IMR-90 (cell line): ENCODE results near the gene OSBP. TPM values are rescaled to one million over a fixed set of nuclear protein-coding genes. Genes with fewer than 3 reads are reported as not detected.
A peak's percentile ranks its signal among the peaks of the same experiment; 100 is the strongest.

ENCODE experiments used
- ATAC-seq: fragments of 200-7000 bp; cut with Tn5 transposase; 2 replicates; pipeline ENCODE4 v1.9.1; 2020; ENCODE audit warnings: low read depth, mild to moderate bottlenecking, moderate library complexity
- BruUV-seq: library from RNA; stranded (reverse); fragments of 400-500 nt; replicated peaks from 2 replicates; lab custom pipeline; 2021; lab: Mats Ljungman, UMichigan
- CTCF ChIA-PET: fragments of 300-600 bp; formaldehyde crosslinking; extraction: SDS; loops from one replicate; lab custom pipeline; 2021; ENCODE audit warnings: antibody characterized with exemption; lab: Yijun Ruan, JAX
- POLR2A ChIA-PET: fragments of 300-600 bp; sonication (Branson Sonifier 250); formaldehyde crosslinking; loops from one replicate; lab custom pipeline; 2022; ENCODE audit warnings: antibody characterized with exemption; ENCODE audit not compliant: unreplicated experiment; lab: Charles Lee
- DNase-seq: peaks from one replicate; pipeline ENCODE4 v3.0.0; 2013
- H2AFZ ChIP-seq: replicated peaks from 2 replicates; pipeline ENCODE3; 2013; ENCODE audit warnings: low read length, mild to moderate bottlenecking; ENCODE audit not compliant: poor library complexity
- H2AK5ac ChIP-seq: 2 replicates; pipeline ENCODE4 v1.6.1; 2013; ENCODE audit warnings: low read depth, low read length, inconsistent platforms
- H2AK9ac ChIP-seq: replicated peaks from 2 replicates; pipeline ENCODE3; 2013; ENCODE audit warnings: mild to moderate bottlenecking, low read depth, low read length, moderate library complexity; ENCODE audit not compliant: poor library complexity
- H2BK120ac ChIP-seq: 2 replicates; pipeline ENCODE4 v1.6.1; 2013; ENCODE audit warnings: low read depth, low read length, inconsistent platforms
- H2BK15ac ChIP-seq: 3 replicates; pipeline ENCODE4 v1.6.1; 2013; ENCODE audit warnings: low read depth, low read length, inconsistent platforms
- H2BK20ac ChIP-seq: 2 replicates; pipeline ENCODE4 v1.6.1; 2013; ENCODE audit warnings: low read depth, mild to moderate bottlenecking, inconsistent platforms, low read length, moderate library complexity
- H2BK5ac ChIP-seq: 2 replicates; pipeline ENCODE4 v1.6.1; 2013; ENCODE audit warnings: mild to moderate bottlenecking, low read depth, low read length, inconsistent platforms; ENCODE audit not compliant: poor library complexity, severe bottlenecking
- H3K14ac ChIP-seq: replicated peaks from 2 replicates; pipeline ENCODE4 v1.6.1; 2013; ENCODE audit warnings: low read depth, low read length, inconsistent platforms
- H3K18ac ChIP-seq: 2 replicates; pipeline ENCODE4 v1.6.1; 2013; ENCODE audit warnings: low read depth, low read length, control low read depth
- H3K23ac ChIP-seq: 2 replicates; pipeline ENCODE4 v1.6.1; 2013; ENCODE audit warnings: low read depth, low read length, inconsistent platforms
- H3K27ac ChIP-seq: 2 replicates; pipeline ENCODE4 v1.5.1; 2013; ENCODE audit warnings: mild to moderate bottlenecking, control low read depth, low read length; ENCODE audit not compliant: insufficient read depth
- H3K27me3 ChIP-seq: 2 replicates; pipeline ENCODE4 v1.6.1; 2013; ENCODE audit warnings: low read length; ENCODE audit not compliant: control insufficient read depth, insufficient read depth
- H3K36me3 ChIP-seq: 2 replicates; pipeline ENCODE4 v1.6.1; 2013; ENCODE audit warnings: low read length, mixed read lengths; ENCODE audit not compliant: control insufficient read depth, insufficient read depth
- H3K4ac ChIP-seq: 2 replicates; pipeline ENCODE4 v1.6.1; 2013; ENCODE audit warnings: low read depth, low read length, inconsistent platforms
- H3K4me1 ChIP-seq: 2 replicates; pipeline ENCODE4 v1.6.1; 2013; ENCODE audit warnings: low read length, mixed read lengths; ENCODE audit not compliant: control insufficient read depth, insufficient read depth
- H3K4me2 ChIP-seq: 2 replicates; pipeline ENCODE4 v1.6.1; 2013; ENCODE audit warnings: low read depth, mild to moderate bottlenecking, control low read depth, low read length, moderate library complexity
- H3K4me3 ChIP-seq: 2 replicates; pipeline ENCODE4 v1.5.1; 2013; ENCODE audit warnings: low read depth, mild to moderate bottlenecking, control low read depth, low read length, moderate library complexity; ENCODE audit not compliant: insufficient read depth
- H3K56ac ChIP-seq: 2 replicates; pipeline ENCODE4 v1.6.1; 2013; ENCODE audit warnings: low read length, inconsistent platforms; ENCODE audit not compliant: insufficient read depth; ENCODE audit errors: extremely low read depth
- H3K79me1 ChIP-seq, 2 experiments: 2 replicates each; pipeline ENCODE4 v1.6.1; 2013; ENCODE audit warnings: low read length in 2 of 2, inconsistent platforms in 1 of 2, low read depth in 1 of 2
- H3K9ac ChIP-seq: 2 replicates; pipeline ENCODE4 v1.6.1; 2013; ENCODE audit warnings: low read depth, low read length, control low read depth
- H3K9me1 ChIP-seq: 2 replicates; pipeline ENCODE4 v1.6.1; 2013; ENCODE audit warnings: low read length, inconsistent platforms; ENCODE audit not compliant: insufficient read depth
- H3K9me3 ChIP-seq: 2 replicates; pipeline ENCODE4 v1.6.1; 2013; ENCODE audit warnings: low read length; ENCODE audit not compliant: control insufficient read depth, insufficient read depth
- H4K20me1 ChIP-seq: 2 replicates; pipeline ENCODE4 v1.6.1; 2013; ENCODE audit warnings: low read length, inconsistent platforms; ENCODE audit not compliant: insufficient read depth
- H4K5ac ChIP-seq: 2 replicates; pipeline ENCODE4 v1.6.1; 2013; ENCODE audit warnings: mild to moderate bottlenecking, low read depth, low read length, control low read depth
- H4K8ac ChIP-seq, 2 experiments: 2 replicates each; pipeline ENCODE4 v1.6.1; 2013; ENCODE audit warnings: low read depth in 2 of 2, low read length in 2 of 2, control low read depth in 1 of 2, inconsistent platforms in 1 of 2
- H4K91ac ChIP-seq: 2 replicates; pipeline ENCODE4 v1.6.1; 2013; ENCODE audit warnings: low read depth, low read length, inconsistent platforms; ENCODE audit not compliant: insufficient read depth
- BHLHE40 ChIP-seq: fragments of 150-350 bp; IDR thresholded peaks from 2 replicates; pipeline ENCODE4 v1.6.1; 2016; ENCODE audit warnings: mild to moderate bottlenecking, low read depth, low read length
- CEBPB ChIP-seq: IDR thresholded peaks from 2 replicates; pipeline ENCODE4 v1.6.1; 2012; ENCODE audit warnings: low read depth, low read length, improper control_type of control experiment
- CHD1 ChIP-seq: IDR thresholded peaks from 2 replicates; pipeline ENCODE4 v1.6.1; 2012; ENCODE audit warnings: low read depth, low read length, improper control_type of control experiment
- FOS ChIP-seq: fragments of 150-350 bp; IDR thresholded peaks from 2 replicates; pipeline ENCODE4 v1.6.1; 2016; ENCODE audit warnings: low read depth, low read length
- MAFK ChIP-seq: IDR thresholded peaks from 2 replicates; pipeline ENCODE4 v1.6.1; 2012; ENCODE audit warnings: low read depth, low read length, improper control_type of control experiment
- MAZ ChIP-seq: IDR thresholded peaks from 2 replicates; pipeline ENCODE4 v1.6.1; 2012; ENCODE audit warnings: low read depth, mild to moderate bottlenecking, low read length, improper control_type of control experiment, moderate library complexity, borderline replicate concordance
- MXI1 ChIP-seq: IDR thresholded peaks from 2 replicates; pipeline ENCODE4 v1.6.1; 2012; ENCODE audit warnings: low read depth, mild to moderate bottlenecking, low read length, moderate library complexity, borderline replicate concordance
- NFE2L2 ChIP-seq: fragments of 150-350 bp; IDR thresholded peaks from 2 replicates; pipeline ENCODE4 v1.6.1; 2016; ENCODE audit warnings: low read depth, mild to moderate bottlenecking, low read length
- POLR2A ChIP-seq: IDR thresholded peaks from 2 replicates; pipeline ENCODE4 v1.6.1; 2012; ENCODE audit warnings: mild to moderate bottlenecking, low read depth, low read length
- RAD21 ChIP-seq: IDR thresholded peaks from 2 replicates; pipeline ENCODE4 v1.6.1; 2012; ENCODE audit warnings: low read length, improper control_type of control experiment
- RCOR1 ChIP-seq: IDR thresholded peaks from 2 replicates; pipeline ENCODE4 v1.6.1; 2012; ENCODE audit warnings: mild to moderate bottlenecking, low read length, improper control_type of control experiment; ENCODE audit not compliant: insufficient replicate concordance
- RFX5 ChIP-seq: IDR thresholded peaks from 2 replicates; pipeline ENCODE4 v1.8.0; 2012; ENCODE audit warnings: low read depth, mild to moderate bottlenecking, low read length, moderate library complexity
- SMC3 ChIP-seq: fragments of 150-350 bp; IDR thresholded peaks from 2 replicates; pipeline ENCODE4 v1.6.1; 2016; ENCODE audit warnings: low read depth, mild to moderate bottlenecking, antibody characterized with exemption, low read length, moderate library complexity
- WGBS, 2 experiments: methylation state at CpG; one replicate each; pipeline versions ENCODE4 v1.1.5 to v1.1.7; 2013; ENCODE audit warnings: missing lambda C conversion rate in 2 of 2; ENCODE audit not compliant: insufficient read length in 1 of 2; ENCODE audit errors: extremely low coverage in 2 of 2; 5-methylcytosine and 5-hydroxymethylcytosine counted together
- dilution Hi-C: fragments of 300-500 bp; cut with HindIII; formaldehyde crosslinking; loops from one replicate; pipeline ENCODE4 v1.14.3; 2018; ENCODE audit warnings: low sequenced_read_pairs; ENCODE audit not compliant: unreplicated experiment
- in situ Hi-C: fragments of 300-500 bp; cut with MboI; formaldehyde crosslinking; loops from 3 replicates; pipeline ENCODE4 v1.14.3; 2019; ENCODE audit warnings: low sequenced_read_pairs, inconsistent platforms, mixed read lengths
- intact Hi-C: fragments of 100-400 bp; cut with micrococcal nuclease; formaldehyde crosslinking; loops from 2 replicates; pipeline ENCODE4 v1.10.0; 2022
- polyA plus RNA-seq, 3 experiments: library from polyadenylated mRNA; depleted of rRNA; stranded (reverse); fragments of >200 nt; gene quantifications; 2 replicates each; pipeline ENCODE4 v1.2.3, GENCODE V29; 2012; ENCODE audit warnings: low replicate concordance in 1 of 3
- total RNA-seq: library from RNA; depleted of rRNA; stranded (reverse); fragments of >200 nt; gene quantifications from 2 replicates; pipeline ENCODE4 v1.2.3, GENCODE V29; 2012
- TF ChIP-seq, protein P1 (sequence below): fragments of 150-350 bp; IDR thresholded peaks from 2 replicates; pipeline ENCODE4 v1.6.1; 2017; ENCODE audit warnings: mild to moderate bottlenecking, antibody characterized with exemption, low read length, low read depth
- TF ChIP-seq, protein P2 (sequence below): conservative IDR thresholded peaks from 2 replicates; pipeline ENCODE4 v1.5.1; 2012; ENCODE audit warnings: mild to moderate bottlenecking, low read depth, low read length, improper control_type of control experiment
- TF ChIP-seq, protein P3 (sequence below): fragments of 150-350 bp; IDR thresholded peaks from 2 replicates; pipeline ENCODE4 v1.6.1; 2016; ENCODE audit warnings: low read depth, mild to moderate bottlenecking, low read length, moderate library complexity, borderline replicate concordance

OSBP gene
- total and polyA plus RNA-seq, 2 of the 4 experiments (the other 2 are of a cell fraction): 22.1 to 27.4 TPM

DNA sequence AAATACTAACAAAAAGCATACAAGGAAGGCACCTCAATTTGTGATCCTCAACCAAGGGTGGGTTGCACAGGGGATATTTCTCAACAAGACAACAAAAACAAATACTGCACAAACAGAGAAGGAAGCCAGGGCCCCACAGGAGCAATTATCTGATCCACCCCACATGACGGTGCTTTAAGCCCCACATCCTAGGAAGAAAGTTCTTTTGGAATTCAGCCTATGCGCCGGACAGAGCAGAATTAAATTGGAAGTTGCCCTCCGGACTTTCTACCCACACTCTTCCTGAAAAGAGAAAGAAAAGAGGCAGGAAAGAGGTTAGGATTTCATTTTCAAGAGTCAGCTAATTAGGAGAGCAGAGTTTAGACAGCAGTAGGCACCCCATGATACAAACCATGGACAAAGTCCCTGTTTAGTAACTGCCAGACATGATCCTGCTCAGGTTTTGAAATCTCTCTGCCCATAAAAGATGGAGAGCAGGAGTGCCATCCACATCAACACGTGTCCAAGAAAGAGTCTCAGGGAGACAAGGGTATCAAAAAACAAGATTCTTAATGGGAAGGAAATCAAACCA lies 40.6 kb downstream of the OSBP start:
- no peak overlapping the region for H2AFZ ChIP-seq
- H2BK15ac ChIP-seq: no peak overlapping the region
- no peaks in the 10 kb centered on the region; the same call in 1 of the 2 replicates for H4K20me1 ChIP-seq
- H3K23ac ChIP-seq: no peak overlapping the region
- dilution Hi-C loops (no loop called here), in situ Hi-C loops (loop anchor here (25.0 kb wide), 2 partner anchors 988 to 1337 kb away; partner anchors contain the start of genes LPXN, PRPF19, TMEM109 and TMEM132A), intact Hi-C loops (loop anchor here (5.0 kb wide), 1 partner anchor 37 kb away; no protein-coding TSS in a partner anchor)
- no peak overlapping the region for H3K4me2 ChIP-seq
- peak overlapping the region; percentile 73; the same call in 1 of the 2 replicates for H3K27ac ChIP-seq
- H4K8ac ChIP-seq: no peak overlapping the region
- peaks cover 10 to 14% of the 10 kb centered on the region in 2 experiments for H3K79me1 ChIP-seq
- peaks cover 16% of the 10 kb centered on the region for H3K4me1 ChIP-seq
- no peak overlapping the region for H4K5ac ChIP-seq
- peak overlapping the region; percentile 7 for H2BK5ac ChIP-seq
- no peak overlapping the region for H3K56ac ChIP-seq
- 0 out of 2 replicates have a peak overlapping the region, but pooled peaks have one; percentile 1 for H3K14ac ChIP-seq
- POLR2A ChIA-PET: no interaction called here
- no peak overlapping the region for H2AK5ac ChIP-seq
- no peak overlapping the region; the same call in 1 of the 2 replicates for H3K18ac ChIP-seq
- no peak overlapping the region for H3K4ac ChIP-seq
- no peak overlapping the region for H3K4me3 ChIP-seq
- DNase-seq (no peak), ATAC-seq (no peak)
- TF ChIP-seq RAD21: no peak
- no peak for TF ChIP-seq CEBPB
- TF ChIP-seq BHLHE40: no peak
- no peak for TF ChIP-seq RFX5
- TF ChIP-seq MXI1: no peak
- no peak for TF ChIP-seq SMC3
- TF ChIP-seq, protein P1, sequence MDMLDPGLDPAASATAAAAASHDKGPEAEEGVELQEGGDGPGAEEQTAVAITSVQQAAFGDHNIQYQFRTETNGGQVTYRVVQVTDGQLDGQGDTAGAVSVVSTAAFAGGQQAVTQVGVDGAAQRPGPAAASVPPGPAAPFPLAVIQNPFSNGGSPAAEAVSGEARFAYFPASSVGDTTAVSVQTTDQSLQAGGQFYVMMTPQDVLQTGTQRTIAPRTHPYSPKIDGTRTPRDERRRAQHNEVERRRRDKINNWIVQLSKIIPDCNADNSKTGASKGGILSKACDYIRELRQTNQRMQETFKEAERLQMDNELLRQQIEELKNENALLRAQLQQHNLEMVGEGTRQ: no peak
- TF ChIP-seq MAFK: no peak
- TF ChIP-seq NFE2L2: no peak
- TF ChIP-seq, protein P2, sequence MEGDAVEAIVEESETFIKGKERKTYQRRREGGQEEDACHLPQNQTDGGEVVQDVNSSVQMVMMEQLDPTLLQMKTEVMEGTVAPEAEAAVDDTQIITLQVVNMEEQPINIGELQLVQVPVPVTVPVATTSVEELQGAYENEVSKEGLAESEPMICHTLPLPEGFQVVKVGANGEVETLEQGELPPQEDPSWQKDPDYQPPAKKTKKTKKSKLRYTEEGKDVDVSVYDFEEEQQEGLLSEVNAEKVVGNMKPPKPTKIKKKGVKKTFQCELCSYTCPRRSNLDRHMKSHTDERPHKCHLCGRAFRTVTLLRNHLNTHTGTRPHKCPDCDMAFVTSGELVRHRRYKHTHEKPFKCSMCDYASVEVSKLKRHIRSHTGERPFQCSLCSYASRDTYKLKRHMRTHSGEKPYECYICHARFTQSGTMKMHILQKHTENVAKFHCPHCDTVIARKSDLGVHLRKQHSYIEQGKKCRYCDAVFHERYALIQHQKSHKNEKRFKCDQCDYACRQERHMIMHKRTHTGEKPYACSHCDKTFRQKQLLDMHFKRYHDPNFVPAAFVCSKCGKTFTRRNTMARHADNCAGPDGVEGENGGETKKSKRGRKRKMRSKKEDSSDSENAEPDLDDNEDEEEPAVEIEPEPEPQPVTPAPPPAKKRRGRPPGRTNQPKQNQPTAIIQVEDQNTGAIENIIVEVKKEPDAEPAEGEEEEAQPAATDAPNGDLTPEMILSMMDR: no peak
- no peak for TF ChIP-seq POLR2A
- TF ChIP-seq FOS: no peak
- TF ChIP-seq CHD1: no peak
- TF ChIP-seq MAZ: no peak
- TF ChIP-seq RCOR1: no peak
- TF ChIP-seq, protein P3, sequence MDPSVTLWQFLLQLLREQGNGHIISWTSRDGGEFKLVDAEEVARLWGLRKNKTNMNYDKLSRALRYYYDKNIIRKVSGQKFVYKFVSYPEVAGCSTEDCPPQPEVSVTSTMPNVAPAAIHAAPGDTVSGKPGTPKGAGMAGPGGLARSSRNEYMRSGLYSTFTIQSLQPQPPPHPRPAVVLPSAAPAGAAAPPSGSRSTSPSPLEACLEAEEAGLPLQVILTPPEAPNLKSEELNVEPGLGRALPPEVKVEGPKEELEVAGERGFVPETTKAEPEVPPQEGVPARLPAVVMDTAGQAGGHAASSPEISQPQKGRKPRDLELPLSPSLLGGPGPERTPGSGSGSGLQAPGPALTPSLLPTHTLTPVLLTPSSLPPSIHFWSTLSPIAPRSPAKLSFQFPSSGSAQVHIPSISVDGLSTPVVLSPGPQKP: no peak
- peaks cover 38% of the 10 kb centered on the region for H3K36me3 ChIP-seq
- peaks cover 3% of the 10 kb centered on the region; the same call in 1 of the 2 replicates for H3K9me1 ChIP-seq
- BruUV-seq: no TSS peak
- no peaks in the 10 kb centered on the region for H3K9me3 ChIP-seq
- H3K27me3 ChIP-seq: no peaks in the 10 kb centered on the region
- no peak overlapping the region for H2AK9ac ChIP-seq
- WGBS, 2 experiments: no CpG with 5 or more reads among the region's 5 CpGs
- H2BK20ac ChIP-seq: no peak overlapping the region
- H2BK120ac ChIP-seq: no peak overlapping the region
- CTCF ChIA-PET: no interaction called here
- H3K9ac ChIP-seq: no peak overlapping the region
- no peak overlapping the region for H4K91ac ChIP-seq
